GM18507 (cell line): ENCODE measurements around the gene ENTREP3.
"Not testable (repeated sequence)": the region's sequence is repeated elsewhere in the genome, so short reads cannot be mapped to it uniquely, and the experiment has no call there.

Experiments used
- DNase-seq: peaks from one replicate; pipeline ENCODE4 v3.0.0; 2011; ENCODE audit warnings: low read depth; ENCODE audit not compliant: insufficient read length; ENCODE audit errors: extremely low spot score
- FAIRE-seq: peaks from 2 replicates; lab custom pipeline; 2011; peaks lifted over from hg19 to GRCh38; lab: Jason Lieb, UNC

Gene ENTREP3

GRCh38 chr1:155228096-155228427, 27.2 kb downstream of the ENTREP3 start:
- DNase-seq (no peak), FAIRE-seq (no peak)

DNA sequence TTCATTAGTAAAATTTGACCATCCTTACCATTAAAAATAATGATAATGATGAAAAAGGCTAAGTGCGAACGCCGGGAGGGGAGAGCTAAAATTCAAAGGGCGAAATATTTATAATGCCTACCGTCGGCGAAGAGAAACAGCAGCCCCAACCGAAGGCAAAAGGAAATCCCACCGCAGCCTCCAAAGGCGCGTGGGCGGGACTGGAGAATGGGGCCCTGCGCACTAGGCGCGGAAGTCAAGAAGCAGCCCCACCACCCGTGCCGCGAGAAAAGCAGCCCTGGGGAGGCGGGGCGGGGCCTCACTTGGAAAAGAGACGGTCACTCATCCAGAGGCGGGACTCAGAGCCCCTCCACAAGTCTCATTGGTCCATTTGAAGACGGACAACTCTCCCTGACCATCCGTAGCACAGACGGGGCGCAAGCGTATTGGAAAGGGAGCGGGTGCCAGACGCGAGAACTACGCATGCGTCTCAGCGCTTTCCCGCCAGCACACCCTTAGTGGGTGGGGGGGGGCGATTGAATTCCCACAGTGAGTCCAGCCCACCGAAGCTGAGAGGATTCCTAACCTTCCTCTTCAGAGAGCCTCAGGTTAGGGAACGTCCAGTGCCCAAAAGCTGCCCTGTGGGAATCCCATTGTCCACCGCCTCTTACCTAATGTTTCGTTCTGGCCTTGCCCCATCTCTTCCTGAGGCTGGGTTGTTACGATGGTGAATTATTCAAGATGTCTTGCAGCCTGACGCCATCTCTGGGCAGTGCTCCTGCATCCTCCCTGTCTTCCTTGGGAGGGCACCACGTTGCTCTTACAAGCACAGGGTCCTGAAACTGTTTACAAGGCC, 27.8 kb downstream of the ENTREP3 start:
- peak; percentile 96 for FAIRE-seq
- peak; percentile 99 for DNase-seq

GRCh38 chr1:155226910-155227260, 28.4 kb downstream of the ENTREP3 start:
- DNase-seq (no peak), FAIRE-seq (no peak)

DNA sequence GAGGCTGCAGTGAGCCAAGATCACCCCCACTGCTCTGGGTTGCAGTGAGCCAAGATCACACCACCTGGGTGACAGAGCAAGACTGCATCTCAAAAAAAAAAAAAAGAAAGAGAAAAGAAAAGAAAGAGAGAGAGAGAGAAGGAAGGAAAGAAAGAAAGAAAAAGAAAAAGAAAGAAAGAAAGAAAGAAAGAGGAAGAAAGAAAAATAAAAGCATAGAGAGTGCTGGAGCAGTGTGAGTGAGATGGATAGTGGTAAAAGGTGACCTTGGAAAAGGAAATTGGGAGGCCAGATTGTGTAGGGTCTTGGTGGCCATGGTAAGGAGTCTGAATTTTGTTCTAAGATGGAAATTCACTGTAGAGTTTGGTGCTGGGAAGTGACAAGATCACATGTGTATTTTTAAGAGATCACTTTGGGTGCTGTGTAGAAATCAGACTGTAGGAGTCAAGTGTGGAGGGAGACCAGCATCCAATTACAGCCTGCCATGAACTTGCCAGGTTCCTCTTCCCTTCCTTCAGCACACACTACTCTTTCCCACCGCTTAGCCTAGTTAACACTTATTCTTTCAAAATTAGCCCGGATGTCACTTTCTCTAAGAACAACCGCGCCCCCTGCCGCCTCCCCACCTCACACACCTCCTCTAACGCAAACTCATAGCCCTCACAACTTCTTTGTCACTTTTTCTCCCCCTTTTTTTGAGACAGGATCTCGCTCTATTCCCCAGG, 28.9 kb downstream of the ENTREP3 start:
- FAIRE-seq (peak; percentile 78), DNase-seq (no peak)

GRCh38 chr1:155225404-155225759, 29.9 kb downstream of the ENTREP3 start:
- not testable (repeated sequence) for FAIRE-seq, DNase-seq

GRCh38 chr1:155223047-155223446, 32.2 kb downstream of the ENTREP3 start:
- FAIRE-seq (no peak), DNase-seq (no peak)

GRCh38 chr1:155220211-155220965, 34.9 kb downstream of the ENTREP3 start:
- not testable (repeated sequence) for DNase-seq, FAIRE-seq

DNA sequence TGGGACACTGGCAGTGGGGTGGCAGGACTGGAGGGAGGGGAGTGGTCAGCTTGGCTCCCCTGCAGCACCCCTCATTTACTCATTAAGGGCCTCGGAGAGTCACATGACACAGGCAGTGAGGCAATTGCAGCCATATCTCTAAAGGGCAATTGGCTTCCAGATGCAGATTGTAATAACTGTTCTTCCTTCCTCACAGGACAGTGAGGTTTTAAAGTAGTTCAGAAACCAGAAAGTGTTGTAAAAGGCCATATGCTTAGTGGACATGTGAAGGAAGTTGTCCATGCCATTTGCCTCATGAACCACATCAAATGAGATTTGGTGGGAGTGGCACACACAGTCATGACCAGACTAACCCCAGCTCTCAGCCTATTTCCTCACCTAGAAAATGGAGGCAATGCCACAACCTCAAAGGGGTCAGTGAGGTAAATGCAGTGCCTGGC, 35.7 kb downstream of the ENTREP3 start:
- DNase-seq (no peak), FAIRE-seq (no peak)

DNA sequence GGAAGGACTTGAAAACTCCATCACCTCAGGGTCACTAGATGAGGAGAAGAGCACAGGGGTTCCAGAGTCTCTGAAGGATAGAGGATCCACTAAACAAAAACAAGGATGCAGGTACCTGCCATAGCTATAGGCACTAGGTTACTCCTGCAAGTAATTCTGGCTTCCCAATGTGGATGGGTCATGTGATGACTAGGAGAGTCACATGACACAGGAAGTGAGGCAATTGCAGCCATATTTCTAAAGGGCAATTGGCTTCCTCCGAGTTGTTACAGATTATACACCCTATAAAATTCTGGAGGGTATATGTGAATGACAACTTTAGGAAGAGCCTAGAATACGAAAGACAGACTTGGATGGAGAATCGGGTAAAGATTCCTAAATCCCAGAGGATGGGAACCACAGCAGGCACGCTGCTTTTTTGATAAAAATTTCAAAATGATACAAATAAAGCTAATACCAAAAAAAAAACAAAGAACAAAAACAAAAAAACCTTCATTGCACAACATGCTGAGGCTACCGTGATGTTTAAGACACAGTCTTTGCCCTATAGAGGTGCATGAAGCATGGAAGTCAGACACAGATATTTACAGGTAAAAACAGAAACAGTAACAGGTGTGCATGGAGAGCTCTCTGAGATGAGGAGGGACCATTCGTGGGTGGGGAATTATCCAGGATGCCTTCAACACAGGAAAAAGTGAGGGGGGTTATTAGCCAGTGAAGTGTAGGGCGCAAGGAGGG, 36.3 kb downstream of the ENTREP3 start:
- DNase-seq (no peak), FAIRE-seq (no peak)

- FAIRE-seq, DNase-seq: not testable (repeated sequence)
Measured at GRCh38 chr1:155214702-155215101, 40.6 kb downstream of the ENTREP3 start.

GRCh38 chr1:155212051-155212440, 43.2 kb downstream of the ENTREP3 start:
- not testable (repeated sequence) for DNase-seq, FAIRE-seq

DNA sequence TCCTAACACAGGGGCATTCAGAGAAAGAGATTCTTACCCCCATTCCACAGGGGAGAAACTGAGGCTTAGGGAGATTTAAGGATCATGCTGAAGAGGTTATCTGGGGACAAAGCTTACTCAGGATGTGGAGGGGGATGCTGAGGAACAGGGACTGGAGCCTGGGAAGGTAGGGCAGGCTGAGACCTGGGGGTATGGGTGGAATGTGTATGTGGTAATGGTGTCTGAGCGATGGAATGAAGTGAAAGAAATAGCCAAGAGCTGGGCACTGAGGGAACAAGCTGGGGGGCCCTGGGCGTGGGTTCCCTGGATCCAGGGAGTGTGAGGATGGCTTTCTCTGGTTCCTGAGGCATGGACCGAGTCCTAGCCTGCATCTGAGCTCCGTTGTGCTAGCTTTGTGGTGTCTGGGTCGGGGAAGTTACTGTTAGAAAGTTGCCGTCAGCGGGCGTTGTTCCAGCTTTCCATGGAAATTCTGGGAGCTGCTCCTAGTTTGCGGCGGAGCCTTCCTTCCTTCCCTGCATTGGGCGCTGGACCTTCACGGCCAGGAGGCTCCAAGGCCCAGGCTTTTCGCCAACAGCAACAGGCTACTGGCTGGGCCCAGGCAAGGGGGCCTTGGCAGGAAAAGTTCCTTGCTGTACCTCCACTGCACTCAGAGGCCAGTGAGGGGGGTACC, 43.8 kb downstream of the ENTREP3 start:
- FAIRE-seq, DNase-seq: not testable (repeated sequence)

DNA sequence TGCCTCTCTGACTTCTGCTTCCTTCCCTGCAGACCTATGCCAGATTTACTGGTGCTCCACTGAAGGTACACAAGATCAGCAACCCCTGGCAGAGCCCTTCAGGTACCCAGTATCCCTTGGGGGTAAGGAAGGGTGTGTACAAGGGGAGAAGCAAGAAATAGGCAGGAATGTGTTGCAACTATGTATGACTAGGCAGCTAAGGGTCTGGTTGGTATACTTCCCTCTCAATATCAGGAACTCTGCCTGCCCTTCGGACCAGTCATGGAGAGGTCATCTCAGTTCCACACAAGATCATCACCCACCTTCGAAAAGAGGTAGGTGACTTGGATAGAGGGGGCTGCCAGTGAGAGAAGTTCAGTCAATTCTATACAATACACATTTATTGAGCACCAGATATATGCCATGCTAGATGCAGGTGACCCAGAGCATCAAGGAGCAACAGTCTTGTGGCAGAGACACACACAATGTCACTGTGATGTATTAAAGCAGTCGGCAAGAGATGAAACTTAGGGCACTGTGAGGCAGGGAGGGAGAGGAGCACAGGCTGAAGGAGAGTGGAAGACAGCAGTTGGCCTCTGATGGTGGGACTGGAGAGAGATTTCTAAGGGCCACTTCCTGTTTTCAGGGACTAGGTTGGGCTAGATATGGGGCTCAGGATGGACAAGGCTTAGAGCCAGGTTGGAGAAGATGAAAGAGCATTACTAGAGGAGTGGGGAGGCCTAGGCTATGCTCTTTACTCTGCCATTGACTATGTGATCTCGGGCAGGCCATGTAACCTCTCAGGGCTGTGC, 44.8 kb downstream of the ENTREP3 start:
- FAIRE-seq (no peak), DNase-seq (no peak)

GRCh38 chr1:155209312-155209721, 46.0 kb downstream of the ENTREP3 start:
- DNase-seq (no peak), FAIRE-seq (no peak)

DNA sequence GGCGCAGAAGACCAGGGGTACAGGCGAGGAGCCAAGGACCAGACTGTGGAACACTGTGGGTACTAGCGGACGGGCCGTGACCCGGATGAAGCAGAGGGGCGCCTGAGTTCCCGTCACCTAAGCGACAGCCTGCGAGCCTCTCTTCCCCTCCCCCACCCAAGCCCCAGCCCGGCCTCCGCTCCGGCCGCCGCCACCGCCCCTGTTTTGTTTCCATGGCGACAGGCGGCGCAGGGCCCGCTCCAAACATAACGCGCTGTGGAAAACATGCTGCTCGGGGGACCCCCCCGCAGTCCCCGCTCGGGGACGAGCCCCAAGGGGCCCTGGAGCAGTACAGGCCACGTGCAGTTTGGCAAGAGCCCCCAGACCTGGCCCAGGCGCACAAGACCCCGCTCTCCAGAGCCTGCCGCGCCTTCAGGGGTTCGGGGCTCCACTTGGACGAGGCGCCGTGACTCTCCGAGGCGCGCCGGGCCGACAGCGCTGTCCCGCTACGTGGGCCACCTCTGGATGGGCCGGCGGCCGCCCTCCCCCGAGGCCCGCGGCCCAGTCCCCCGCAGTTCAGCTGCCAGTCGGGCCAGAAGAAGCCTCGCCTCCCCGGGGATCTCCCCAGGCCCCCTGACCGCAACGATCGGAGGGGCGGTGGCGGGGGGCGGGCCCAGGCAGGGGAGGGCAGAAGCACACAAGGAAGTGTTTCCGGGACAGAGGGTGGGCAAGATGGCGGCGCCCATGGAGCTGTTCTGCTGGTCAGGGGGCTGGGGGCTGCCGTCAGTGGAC, 46.6 kb downstream of the ENTREP3 start, which contains the start of gene MTX1:
TSS of gene MTX1 (plus strand) at position 155 of the 771 bp plus-strand sequence. CDS start at position 265, 110 bp downstream.
- peak; percentile 63 for FAIRE-seq
- DNase-seq = no peak

DNA sequence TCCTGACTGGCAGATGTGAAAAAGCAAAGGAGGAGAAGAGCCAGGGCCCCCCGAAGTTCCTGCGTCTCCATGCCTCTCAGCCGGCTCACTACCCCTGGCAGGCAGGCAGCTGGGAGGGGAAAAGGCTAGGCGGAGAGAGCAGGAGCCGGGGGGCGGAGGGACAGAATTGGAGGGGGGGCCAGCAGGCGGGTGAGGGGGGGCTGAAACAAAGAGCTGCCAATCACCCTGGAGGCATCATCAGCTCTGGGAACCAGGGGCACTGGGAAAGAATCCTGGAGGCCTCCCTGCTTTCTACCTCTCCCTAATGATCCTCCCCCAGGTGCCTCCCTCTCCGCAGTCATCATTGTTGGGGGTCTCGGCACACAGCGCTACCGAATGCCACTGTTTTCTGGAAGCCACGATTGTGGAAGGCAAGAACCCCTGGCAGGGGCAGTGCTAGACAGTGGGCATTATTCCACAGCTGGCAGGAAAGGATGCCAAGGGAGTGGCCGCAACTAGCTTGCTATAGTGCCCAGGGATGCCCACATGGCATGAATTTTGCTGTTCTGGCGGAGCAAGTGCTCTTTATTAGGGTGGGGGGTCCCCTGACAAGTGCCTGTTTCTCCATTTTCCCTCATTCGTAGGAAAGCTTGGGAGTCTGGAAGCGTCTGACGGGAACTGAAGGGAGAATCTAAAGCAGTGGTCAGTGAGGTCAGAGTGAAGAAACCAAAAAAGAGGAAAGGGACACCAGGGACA, 47.3 kb downstream of the ENTREP3 start, which contains the start of gene THBS3:
TSS of gene THBS3 (minus strand) at position 92 of the 735 bp plus-strand sequence. CDS start at position 71, 21 bp downstream.
- no peak for FAIRE-seq
- DNase-seq = no peak
